Parathyroid adenoma (tissue), 2 donors: ENCODE data around the gene CDR2L.

Experiments
- H2AFZ ChIP-seq: fragments of 300-600 bp; sonication (generic); one replicate; pipeline ENCODE4 v1.7.0; 2017; ENCODE audit warnings: antibody characterized with exemption, mild to moderate bottlenecking
- H3K27ac ChIP-seq: fragments of 300-600 bp; sonication (generic); one replicate; pipeline ENCODE4 v1.7.0; 2017
- H3K27me3 ChIP-seq: fragments of 300-600 bp; sonication (generic); one replicate; pipeline ENCODE4 v1.7.0; 2017; ENCODE audit warnings: low read length; ENCODE audit not compliant: control insufficient read depth, insufficient read depth
- H3K36me3 ChIP-seq: fragments of 300-600 bp; sonication (generic); one replicate; pipeline ENCODE4 v1.7.0; 2017; ENCODE audit warnings: low read length; ENCODE audit not compliant: control insufficient read depth, insufficient read depth
- H3K4me1 ChIP-seq: fragments of 300-600 bp; sonication (generic); one replicate; pipeline ENCODE4 v1.7.0; 2017; ENCODE audit warnings: control low read depth
- H3K4me2 ChIP-seq: fragments of 300-600 bp; sonication (generic); one replicate; pipeline ENCODE4 v1.7.0; 2017; ENCODE audit warnings: low read length
- H3K4me3 ChIP-seq: fragments of 300-600 bp; sonication (generic); one replicate; pipeline ENCODE4 v1.7.0; 2017; ENCODE audit warnings: low read depth, low read length
- H3K79me2 ChIP-seq: fragments of 300-600 bp; sonication (generic); one replicate; pipeline ENCODE4 v1.7.0; 2017; ENCODE audit warnings: control low read depth
- H3K9ac ChIP-seq: fragments of 300-600 bp; sonication (generic); one replicate; pipeline ENCODE4 v1.7.0; 2017; ENCODE audit warnings: mild to moderate bottlenecking
- H3K9me3 ChIP-seq: fragments of 300-600 bp; sonication (generic); one replicate; pipeline ENCODE4 v1.7.0; 2017; ENCODE audit warnings: low read length; ENCODE audit not compliant: control insufficient read depth
- TF ChIP-seq, protein P1 (sequence below): fragments of 300-600 bp; sonication (generic); IDR thresholded peaks from one replicate; pipeline ENCODE4 v1.7.0; 2017; ENCODE audit warnings: antibody characterized with exemption, mild to moderate bottlenecking
- donor health status: primary hyperparathyroidism.

Gene CDR2L

DNA sequence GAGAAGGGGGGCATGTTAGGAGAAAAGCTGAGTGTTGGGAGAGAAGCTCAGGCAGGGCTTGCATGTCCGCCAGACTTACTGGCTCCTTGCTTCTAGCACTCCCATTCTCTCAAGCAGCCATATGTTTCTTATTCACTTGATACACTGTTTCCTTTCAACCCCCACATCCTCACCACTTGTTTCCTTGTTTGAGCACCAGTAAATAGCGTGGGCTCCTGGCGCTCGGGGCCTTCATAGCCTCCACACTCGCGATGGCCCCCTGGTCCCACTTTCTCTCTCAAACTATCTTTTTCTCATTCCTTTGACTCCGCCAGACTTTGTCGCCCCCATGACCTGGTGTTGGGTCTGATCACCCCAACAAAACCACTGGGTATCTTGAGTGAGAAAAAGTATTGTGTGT, 42.7 kb downstream of the CDR2L start:
- Histone ChIP-seq H3K4me2 (no peak overlapping the region), H3K4me3 (no peak overlapping the region), H3K9me3 (no peaks in the 10 kb centered on the region), H2AFZ (no peak overlapping the region), H3K4me1 (peaks cover 6% of the 10 kb centered on the region), H3K36me3 (no peaks in the 10 kb centered on the region), H3K27me3 (no peaks in the 10 kb centered on the region), H3K79me2 (no peaks in the 10 kb centered on the region), H3K27ac (no peak overlapping the region), H3K9ac (no peak overlapping the region)
- TF ChIP-seq, protein P1, sequence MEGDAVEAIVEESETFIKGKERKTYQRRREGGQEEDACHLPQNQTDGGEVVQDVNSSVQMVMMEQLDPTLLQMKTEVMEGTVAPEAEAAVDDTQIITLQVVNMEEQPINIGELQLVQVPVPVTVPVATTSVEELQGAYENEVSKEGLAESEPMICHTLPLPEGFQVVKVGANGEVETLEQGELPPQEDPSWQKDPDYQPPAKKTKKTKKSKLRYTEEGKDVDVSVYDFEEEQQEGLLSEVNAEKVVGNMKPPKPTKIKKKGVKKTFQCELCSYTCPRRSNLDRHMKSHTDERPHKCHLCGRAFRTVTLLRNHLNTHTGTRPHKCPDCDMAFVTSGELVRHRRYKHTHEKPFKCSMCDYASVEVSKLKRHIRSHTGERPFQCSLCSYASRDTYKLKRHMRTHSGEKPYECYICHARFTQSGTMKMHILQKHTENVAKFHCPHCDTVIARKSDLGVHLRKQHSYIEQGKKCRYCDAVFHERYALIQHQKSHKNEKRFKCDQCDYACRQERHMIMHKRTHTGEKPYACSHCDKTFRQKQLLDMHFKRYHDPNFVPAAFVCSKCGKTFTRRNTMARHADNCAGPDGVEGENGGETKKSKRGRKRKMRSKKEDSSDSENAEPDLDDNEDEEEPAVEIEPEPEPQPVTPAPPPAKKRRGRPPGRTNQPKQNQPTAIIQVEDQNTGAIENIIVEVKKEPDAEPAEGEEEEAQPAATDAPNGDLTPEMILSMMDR: no peak

DNA sequence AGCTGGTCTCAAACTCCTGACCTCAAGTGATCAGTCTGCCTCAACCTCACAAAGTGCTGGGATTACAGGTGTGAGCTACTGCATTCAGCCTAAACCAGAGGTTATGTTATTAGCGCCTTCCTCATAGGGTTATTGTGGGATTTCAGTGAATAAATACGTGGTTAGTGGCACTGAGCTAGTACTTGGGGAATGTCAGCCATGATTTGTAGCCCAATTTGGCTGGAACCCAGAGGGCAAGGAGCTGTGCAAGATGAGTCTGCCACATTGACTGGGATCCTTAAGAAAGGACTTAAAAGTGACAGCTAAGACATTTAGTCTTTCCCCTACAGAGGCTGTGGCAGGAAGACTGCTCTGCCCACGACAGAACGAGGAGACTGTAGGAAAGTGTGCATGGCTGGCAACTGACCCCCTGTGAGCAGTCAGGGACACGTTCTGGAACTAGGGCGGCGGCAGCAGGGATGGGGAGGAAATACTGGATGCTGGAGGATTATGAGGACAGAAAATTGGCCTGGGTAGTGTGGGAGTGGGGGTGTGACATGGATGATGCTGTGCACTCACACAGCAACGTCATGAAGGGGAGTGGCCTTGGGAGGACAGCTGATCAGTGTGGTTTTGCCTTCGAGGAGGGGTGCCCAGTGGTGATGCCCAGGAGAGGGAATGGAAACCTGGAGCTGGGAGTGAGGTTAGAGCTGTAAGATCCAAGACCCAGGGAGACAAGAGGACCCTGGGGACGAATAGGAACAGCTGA, 44.7 kb downstream of the CDR2L start:
- TF ChIP-seq, protein P1: no peak
- no peaks in the 10 kb centered on the region for H3K27me3 ChIP-seq
- H3K4me3 ChIP-seq: no peak overlapping the region
- H3K79me2 ChIP-seq: no peaks in the 10 kb centered on the region
- peak overlapping the region; percentile 25 for H3K4me2 ChIP-seq
- no peaks in the 10 kb centered on the region for H3K9me3 ChIP-seq
- H3K9ac ChIP-seq: no peak overlapping the region
- H3K36me3 ChIP-seq: no peaks in the 10 kb centered on the region
- peaks cover 6% of the 10 kb centered on the region for H3K4me1 ChIP-seq
- peak overlapping the region; percentile 31 for H3K27ac ChIP-seq
- peak overlapping the region; percentile 18 for H2AFZ ChIP-seq

DNA sequence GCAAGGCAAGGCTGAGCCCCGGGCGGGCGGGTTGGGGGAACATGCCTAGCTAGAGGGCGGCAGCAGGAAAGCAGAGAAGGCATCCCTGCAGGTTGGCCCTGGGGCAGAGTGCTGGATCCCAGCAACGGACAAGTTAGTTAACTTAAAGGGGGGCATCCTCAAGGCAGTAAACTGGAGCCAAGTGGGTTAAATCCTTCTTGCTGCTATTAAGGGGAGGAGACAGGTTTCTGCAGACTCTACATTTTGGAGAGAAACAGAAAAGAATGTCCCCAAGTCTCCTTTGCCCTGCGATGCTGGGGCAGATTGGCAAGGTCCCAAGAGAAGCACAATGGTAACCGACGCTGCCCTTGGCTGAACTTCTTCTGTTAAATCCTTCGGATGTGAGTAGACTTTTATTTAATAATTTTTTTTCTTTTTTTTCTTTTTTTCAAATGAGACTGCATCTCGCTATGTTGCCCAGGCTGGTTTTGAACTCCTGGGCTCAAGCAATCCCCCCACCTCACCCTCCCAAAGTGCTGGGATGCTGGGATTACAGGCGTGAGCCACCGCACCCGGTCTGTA, 45.4 kb downstream of the CDR2L start:
- Histone ChIP-seq H3K9me3 (no peaks in the 10 kb centered on the region), H3K79me2 (no peaks in the 10 kb centered on the region), H3K4me1 (peaks cover 6% of the 10 kb centered on the region), H3K4me2 (peak overlapping the region; percentile 90), H3K4me3 (peak overlapping the region; percentile 71), H3K36me3 (no peaks in the 10 kb centered on the region), H3K27me3 (no peaks in the 10 kb centered on the region), H2AFZ (peak overlapping the region; percentile 54), H3K27ac (no peak overlapping the region), H3K9ac (no peak overlapping the region)
- TF ChIP-seq, protein P1: no peak

DNA sequence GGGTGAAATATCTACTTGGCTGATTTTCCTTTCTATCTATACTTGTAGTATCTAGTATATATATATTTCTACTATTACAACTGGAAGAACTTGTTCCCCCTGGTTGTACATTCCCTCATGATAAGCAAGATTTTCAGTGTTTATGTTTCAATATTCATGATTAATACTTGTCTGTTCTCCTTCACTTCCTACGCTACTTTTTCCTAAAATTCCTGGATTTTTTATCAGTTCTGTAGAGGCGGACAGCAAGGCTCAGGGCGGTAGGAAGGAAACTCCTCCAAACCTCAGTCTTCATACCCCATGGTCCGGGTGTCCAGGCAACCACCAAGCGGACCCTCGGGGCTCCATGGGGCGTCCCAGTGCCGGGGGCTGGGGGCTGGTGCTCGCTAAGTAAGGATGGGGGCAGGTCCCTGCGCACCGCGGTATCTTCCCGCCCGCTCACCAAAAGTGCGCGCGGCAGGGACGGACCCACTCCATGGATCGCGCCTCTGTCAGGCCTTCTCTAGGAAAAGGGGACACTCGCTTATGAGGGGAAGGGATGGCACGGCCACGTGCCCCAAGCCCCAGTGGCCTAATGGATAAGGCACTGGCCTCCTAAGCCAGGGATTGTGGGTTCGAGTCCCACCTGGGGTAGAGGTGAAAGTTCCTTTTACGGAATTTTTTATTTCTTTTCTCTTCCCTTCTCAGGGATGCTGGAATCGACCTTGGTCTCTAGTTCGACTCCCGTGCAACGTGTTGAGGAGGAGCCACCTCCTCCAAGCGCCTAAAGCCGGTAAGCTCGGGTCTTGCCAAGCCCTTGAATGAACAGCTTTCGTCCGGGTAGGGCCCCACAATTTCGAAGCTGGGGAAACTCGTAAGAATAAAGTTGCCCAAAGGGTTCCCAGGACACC, 46.2 kb downstream of the CDR2L start:
- H3K27ac ChIP-seq: peak overlapping the region; percentile 79
- H2AFZ ChIP-seq: peak overlapping the region; percentile 92
- peak overlapping the region; percentile 90 for H3K4me2 ChIP-seq
- H3K36me3 ChIP-seq: no peaks in the 10 kb centered on the region
- no peaks in the 10 kb centered on the region for H3K9me3 ChIP-seq
- H3K79me2 ChIP-seq: no peaks in the 10 kb centered on the region
- no peaks in the 10 kb centered on the region for H3K27me3 ChIP-seq
- H3K9ac ChIP-seq: no peak overlapping the region
- TF ChIP-seq, protein P1: no peak
- peak overlapping the region; percentile 71 for H3K4me3 ChIP-seq
- peaks cover 6% of the 10 kb centered on the region for H3K4me1 ChIP-seq
